IMR-90 (cell line): Measurements from ENCODE around the gene CEP126. TPM values are rescaled to one million over a fixed set of nuclear protein-coding genes. Genes with fewer than 3 reads are reported as not detected.

Experiments
- ATAC-seq: fragments of 200-7000 bp; cut with Tn5 transposase; 2 replicates; pipeline ENCODE4 v1.9.1; 2020; ENCODE audit warnings: low read depth, mild to moderate bottlenecking, moderate library complexity
- BruUV-seq: library from RNA; stranded (reverse); fragments of 400-500 nt; replicated peaks from 2 replicates; lab custom pipeline; 2021; lab: Mats Ljungman, UMichigan
- CTCF ChIA-PET: fragments of 300-600 bp; formaldehyde crosslinking; extraction: SDS; loops from one replicate; lab custom pipeline; 2021; ENCODE audit warnings: antibody characterized with exemption; lab: Yijun Ruan, JAX
- POLR2A ChIA-PET: fragments of 300-600 bp; sonication (Branson Sonifier 250); formaldehyde crosslinking; loops from one replicate; lab custom pipeline; 2022; ENCODE audit warnings: antibody characterized with exemption; ENCODE audit not compliant: unreplicated experiment; lab: Charles Lee
- DNase-seq: peaks from one replicate; pipeline ENCODE4 v3.0.0; 2013
- H2AFZ ChIP-seq: replicated peaks from 2 replicates; pipeline ENCODE3; 2013; ENCODE audit warnings: low read length, mild to moderate bottlenecking; ENCODE audit not compliant: poor library complexity
- H2AK5ac ChIP-seq: 2 replicates; pipeline ENCODE4 v1.6.1; 2013; ENCODE audit warnings: low read depth, low read length, inconsistent platforms
- H2AK9ac ChIP-seq: replicated peaks from 2 replicates; pipeline ENCODE3; 2013; ENCODE audit warnings: mild to moderate bottlenecking, low read depth, low read length, moderate library complexity; ENCODE audit not compliant: poor library complexity
- H2BK120ac ChIP-seq: 2 replicates; pipeline ENCODE4 v1.6.1; 2013; ENCODE audit warnings: low read depth, low read length, inconsistent platforms
- H2BK15ac ChIP-seq: 3 replicates; pipeline ENCODE4 v1.6.1; 2013; ENCODE audit warnings: low read depth, low read length, inconsistent platforms
- H2BK20ac ChIP-seq: 2 replicates; pipeline ENCODE4 v1.6.1; 2013; ENCODE audit warnings: low read depth, mild to moderate bottlenecking, inconsistent platforms, low read length, moderate library complexity
- H2BK5ac ChIP-seq: 2 replicates; pipeline ENCODE4 v1.6.1; 2013; ENCODE audit warnings: mild to moderate bottlenecking, low read depth, low read length, inconsistent platforms; ENCODE audit not compliant: poor library complexity, severe bottlenecking
- H3K14ac ChIP-seq: replicated peaks from 2 replicates; pipeline ENCODE4 v1.6.1; 2013; ENCODE audit warnings: low read depth, low read length, inconsistent platforms
- H3K18ac ChIP-seq: 2 replicates; pipeline ENCODE4 v1.6.1; 2013; ENCODE audit warnings: low read depth, low read length, control low read depth
- H3K23ac ChIP-seq: 2 replicates; pipeline ENCODE4 v1.6.1; 2013; ENCODE audit warnings: low read depth, low read length, inconsistent platforms
- H3K27ac ChIP-seq: 2 replicates; pipeline ENCODE4 v1.5.1; 2013; ENCODE audit warnings: mild to moderate bottlenecking, control low read depth, low read length; ENCODE audit not compliant: insufficient read depth
- H3K27me3 ChIP-seq: 2 replicates; pipeline ENCODE4 v1.6.1; 2013; ENCODE audit warnings: low read length; ENCODE audit not compliant: control insufficient read depth, insufficient read depth
- H3K36me3 ChIP-seq: 2 replicates; pipeline ENCODE4 v1.6.1; 2013; ENCODE audit warnings: low read length, mixed read lengths; ENCODE audit not compliant: control insufficient read depth, insufficient read depth
- H3K4ac ChIP-seq: 2 replicates; pipeline ENCODE4 v1.6.1; 2013; ENCODE audit warnings: low read depth, low read length, inconsistent platforms
- H3K4me1 ChIP-seq: 2 replicates; pipeline ENCODE4 v1.6.1; 2013; ENCODE audit warnings: low read length, mixed read lengths; ENCODE audit not compliant: control insufficient read depth, insufficient read depth
- H3K4me2 ChIP-seq: 2 replicates; pipeline ENCODE4 v1.6.1; 2013; ENCODE audit warnings: low read depth, mild to moderate bottlenecking, control low read depth, low read length, moderate library complexity
- H3K4me3 ChIP-seq: 2 replicates; pipeline ENCODE4 v1.5.1; 2013; ENCODE audit warnings: low read depth, mild to moderate bottlenecking, control low read depth, low read length, moderate library complexity; ENCODE audit not compliant: insufficient read depth
- H3K56ac ChIP-seq: 2 replicates; pipeline ENCODE4 v1.6.1; 2013; ENCODE audit warnings: low read length, inconsistent platforms; ENCODE audit not compliant: insufficient read depth; ENCODE audit errors: extremely low read depth
- H3K79me1 ChIP-seq, 2 experiments: 2 replicates each; pipeline ENCODE4 v1.6.1; 2013; ENCODE audit warnings: low read length in 2 of 2, inconsistent platforms in 1 of 2, low read depth in 1 of 2
- H3K9ac ChIP-seq: 2 replicates; pipeline ENCODE4 v1.6.1; 2013; ENCODE audit warnings: low read depth, low read length, control low read depth
- H3K9me1 ChIP-seq: 2 replicates; pipeline ENCODE4 v1.6.1; 2013; ENCODE audit warnings: low read length, inconsistent platforms; ENCODE audit not compliant: insufficient read depth
- H3K9me3 ChIP-seq: 2 replicates; pipeline ENCODE4 v1.6.1; 2013; ENCODE audit warnings: low read length; ENCODE audit not compliant: control insufficient read depth, insufficient read depth
- H4K20me1 ChIP-seq: 2 replicates; pipeline ENCODE4 v1.6.1; 2013; ENCODE audit warnings: low read length, inconsistent platforms; ENCODE audit not compliant: insufficient read depth
- H4K5ac ChIP-seq: 2 replicates; pipeline ENCODE4 v1.6.1; 2013; ENCODE audit warnings: mild to moderate bottlenecking, low read depth, low read length, control low read depth
- H4K8ac ChIP-seq, 2 experiments: 2 replicates each; pipeline ENCODE4 v1.6.1; 2013; ENCODE audit warnings: low read depth in 2 of 2, low read length in 2 of 2, control low read depth in 1 of 2, inconsistent platforms in 1 of 2
- H4K91ac ChIP-seq: 2 replicates; pipeline ENCODE4 v1.6.1; 2013; ENCODE audit warnings: low read depth, low read length, inconsistent platforms; ENCODE audit not compliant: insufficient read depth
- CEBPB ChIP-seq: IDR thresholded peaks from 2 replicates; pipeline ENCODE4 v1.6.1; 2012; ENCODE audit warnings: low read depth, low read length, improper control_type of control experiment
- CTCF ChIP-seq: conservative IDR thresholded peaks from 2 replicates; pipeline ENCODE4 v1.5.1; 2012; ENCODE audit warnings: mild to moderate bottlenecking, low read depth, low read length, improper control_type of control experiment
- FOS ChIP-seq: fragments of 150-350 bp; IDR thresholded peaks from 2 replicates; pipeline ENCODE4 v1.6.1; 2016; ENCODE audit warnings: low read depth, low read length
- MXI1 ChIP-seq: IDR thresholded peaks from 2 replicates; pipeline ENCODE4 v1.6.1; 2012; ENCODE audit warnings: low read depth, mild to moderate bottlenecking, low read length, moderate library complexity, borderline replicate concordance
- NFE2L2 ChIP-seq: fragments of 150-350 bp; IDR thresholded peaks from 2 replicates; pipeline ENCODE4 v1.6.1; 2016; ENCODE audit warnings: low read depth, mild to moderate bottlenecking, low read length
- POLR2A ChIP-seq: IDR thresholded peaks from 2 replicates; pipeline ENCODE4 v1.6.1; 2012; ENCODE audit warnings: mild to moderate bottlenecking, low read depth, low read length
- RAD21 ChIP-seq: IDR thresholded peaks from 2 replicates; pipeline ENCODE4 v1.6.1; 2012; ENCODE audit warnings: low read length, improper control_type of control experiment
- SMC3 ChIP-seq: fragments of 150-350 bp; IDR thresholded peaks from 2 replicates; pipeline ENCODE4 v1.6.1; 2016; ENCODE audit warnings: low read depth, mild to moderate bottlenecking, antibody characterized with exemption, low read length, moderate library complexity
- WGBS, 2 experiments: methylation state at CpG; one replicate each; pipeline versions ENCODE4 v1.1.5 to v1.1.7; 2013; ENCODE audit warnings: missing lambda C conversion rate in 2 of 2; ENCODE audit not compliant: insufficient read length in 1 of 2; ENCODE audit errors: extremely low coverage in 2 of 2; 5-methylcytosine and 5-hydroxymethylcytosine counted together
- dilution Hi-C: fragments of 300-500 bp; cut with HindIII; formaldehyde crosslinking; loops from one replicate; pipeline ENCODE4 v1.14.3; 2018; ENCODE audit warnings: low sequenced_read_pairs; ENCODE audit not compliant: unreplicated experiment
- in situ Hi-C: fragments of 300-500 bp; cut with MboI; formaldehyde crosslinking; loops from 3 replicates; pipeline ENCODE4 v1.14.3; 2019; ENCODE audit warnings: low sequenced_read_pairs, inconsistent platforms, mixed read lengths
- intact Hi-C: fragments of 100-400 bp; cut with micrococcal nuclease; formaldehyde crosslinking; loops from 2 replicates; pipeline ENCODE4 v1.10.0; 2022
- polyA plus RNA-seq, 3 experiments: library from polyadenylated mRNA; depleted of rRNA; stranded (reverse); fragments of >200 nt; gene quantifications; 2 replicates each; pipeline ENCODE4 v1.2.3, GENCODE V29; 2012; ENCODE audit warnings: low replicate concordance in 1 of 3
- total RNA-seq: library from RNA; depleted of rRNA; stranded (reverse); fragments of >200 nt; gene quantifications from 2 replicates; pipeline ENCODE4 v1.2.3, GENCODE V29; 2012

CEP126 gene
- total and polyA plus RNA-seq, 2 of the 4 experiments (the other 2 are of a cell fraction), result 0.72 to 1.4 TPM

- Histone ChIP-seq H2AK5ac (no peak overlapping the region), H3K36me3 (no peaks in the 10 kb centered on the region), H3K9me1 (no peaks in the 10 kb centered on the region), H4K5ac (no peak overlapping the region), H4K20me1 (no peaks in the 10 kb centered on the region), H3K79me1 (no peaks in the 10 kb centered on the region), H4K91ac (no peak overlapping the region), H3K27me3 (no peaks in the 10 kb centered on the region), H3K14ac (no peak overlapping the region), H2AFZ (no peak overlapping the region), H3K56ac (no peak overlapping the region), H3K18ac (no peak overlapping the region), H4K8ac (no peak overlapping the region), H2BK20ac (no peak overlapping the region), H3K4me2 (no peak overlapping the region), H3K9ac (no peak overlapping the region), H2BK120ac (no peak overlapping the region), H3K23ac (no peak overlapping the region), H2BK5ac (no peak overlapping the region), H3K4ac (no peak overlapping the region), H3K4me1 (no peaks in the 10 kb centered on the region), H3K27ac (no peak overlapping the region), H2AK9ac (no peak overlapping the region), H2BK15ac (no peak overlapping the region), H3K9me3 (no peaks in the 10 kb centered on the region), H3K4me3 (no peak overlapping the region)
- TF ChIP-seq POLR2A, result no peak
- TF ChIP-seq SMC3, result no peak
- TF ChIP-seq CEBPB, result no peak
- no peak for TF ChIP-seq RAD21
- no peak for TF ChIP-seq CTCF
- TF ChIP-seq NFE2L2, result no peak
- TF ChIP-seq MXI1, result no peak
- TF ChIP-seq FOS, result no peak
- DNase-seq, result no peak
- in situ Hi-C loops, result no loop called here
- CTCF ChIA-PET, result no interaction called here
- intact Hi-C loops, result no loop called here
- dilution Hi-C loops, result no loop called here
- ATAC-seq, result no peak
- POLR2A ChIA-PET, result no interaction called here
- WGBS, 2 experiments, result no CpG with 5 or more reads among the region's 1 CpG
- no TSS peak for BruUV-seq
Measured at GRCh38 chr11:102036757-102037156, 121.9 kb downstream of the CEP126 start.
